Neural progenitor cell (in vitro differentiated cells): ENCODE measurements around the gene ARL3. TPM values are rescaled to one million over a fixed set of nuclear protein-coding genes. Genes with fewer than 3 reads are reported as not detected.

ENCODE experiments used
- DNase-seq: peaks from one replicate; pipeline ENCODE4 v3.0.0-alpha.2; 2016; ENCODE audit warnings: low spot score
- H2AFZ ChIP-seq: fragments of 200-600 bp; sonication (generic); replicated peaks from 2 replicates; pipeline ENCODE4 v1.6.1; 2016; ENCODE audit warnings: antibody characterized with exemption
- H3F3A ChIP-seq: fragments of 200-600 bp; sonication (generic); 2 replicates; pipeline ENCODE4 v1.6.1; 2016; ENCODE audit warnings: antibody characterized with exemption, low read depth
- H3K27ac ChIP-seq: fragments of 200-600 bp; sonication (generic); 2 replicates; pipeline ENCODE4 v1.5.1; 2016; ENCODE audit warnings: mild to moderate bottlenecking
- H3K27me3 ChIP-seq: fragments of 200-600 bp; sonication (generic); 2 replicates; pipeline ENCODE4 v1.6.1; 2016; ENCODE audit warnings: mild to moderate bottlenecking, moderate library complexity
- H3K36me3 ChIP-seq: fragments of 200-600 bp; sonication (generic); 2 replicates; pipeline ENCODE4 v1.5.1; 2016
- H3K4me1 ChIP-seq: fragments of 200-600 bp; sonication (generic); 2 replicates; pipeline ENCODE4 v1.6.1; 2016; ENCODE audit warnings: mixed run types
- H3K4me2 ChIP-seq: fragments of 200-600 bp; sonication (generic); 2 replicates; pipeline ENCODE4 v1.6.1; 2016
- H3K4me3 ChIP-seq: fragments of 200-600 bp; sonication (generic); 2 replicates; pipeline ENCODE4 v1.5.1; 2016
- H3K79me2 ChIP-seq: fragments of 200-600 bp; sonication (generic); 2 replicates; pipeline ENCODE4 v1.6.1; 2016; ENCODE audit warnings: low read depth
- H3K9ac ChIP-seq: fragments of 200-600 bp; sonication (generic); 2 replicates; pipeline ENCODE4 v1.6.1; 2016
- H3K9me3 ChIP-seq: fragments of 200-600 bp; sonication (generic); 2 replicates; pipeline ENCODE4 v1.5.1; 2016; ENCODE audit warnings: low read depth
- H4K20me1 ChIP-seq: fragments of 200-600 bp; sonication (generic); 2 replicates; pipeline ENCODE4 v1.6.1; 2016; ENCODE audit warnings: low read depth
- H3K27ac Mint-ChIP-seq: 3 replicates; pipeline ENCODE4 v1.8.0; 2021; ENCODE audit warnings: mixed read lengths
- H3K27me3 Mint-ChIP-seq: 2 replicates; pipeline ENCODE4 v1.8.0; 2022; ENCODE audit warnings: low read depth, mild to moderate bottlenecking, inconsistent platforms, moderate library complexity, mixed read lengths; ENCODE audit not compliant: insufficient read depth
- H3K36me3 Mint-ChIP-seq: 3 replicates; pipeline ENCODE4 v1.8.0; 2021; ENCODE audit warnings: mixed read lengths
- H3K4me1 Mint-ChIP-seq: 3 replicates; pipeline ENCODE4 v1.8.0; 2021; ENCODE audit warnings: mixed read lengths
- H3K4me3 Mint-ChIP-seq: 3 replicates; pipeline ENCODE4 v1.8.0; 2021; ENCODE audit warnings: mild to moderate bottlenecking, moderate library complexity, mixed read lengths
- H3K9me3 Mint-ChIP-seq: 3 replicates; pipeline ENCODE4 v1.8.0; 2020; ENCODE audit warnings: mixed read lengths
- EZH2 ChIP-seq: fragments of 200-600 bp; sonication (generic); IDR thresholded peaks from 2 replicates; pipeline ENCODE4 v1.6.1; 2017; ENCODE audit warnings: antibody characterized with exemption, mild to moderate bottlenecking, moderate library complexity
- EZH2phosphoT487 ChIP-seq: fragments of 200-600 bp; sonication (generic); IDR thresholded peaks from 2 replicates; pipeline ENCODE4 v1.6.1; 2017; ENCODE audit warnings: antibody characterized with exemption
- total RNA-seq: library from RNA; depleted of rRNA; stranded (reverse); fragments of >200 nt; gene quantifications from 2 replicates; pipeline ENCODE4 v1.2.3, GENCODE V29; 2015; ENCODE audit warnings: low replicate concordance
- TF ChIP-seq, protein P1 (sequence below): fragments of 200-600 bp; sonication (generic); IDR thresholded peaks from 2 replicates; pipeline ENCODE4 v1.5.1; 2017; ENCODE audit warnings: antibody characterized with exemption, mild to moderate bottlenecking

Gene ARL3
- total RNA-seq, 1 donor from 2014 or later, result 29.7 TPM

GRCh38 chr10:102678842-102679289 is 35.3 kb downstream of the ARL3 start:
- peak overlapping the region; percentile 95 for H3K27ac Mint-ChIP-seq
- Histone ChIP-seq H3K9ac (no peak overlapping the region), H2AFZ (peak overlapping the region; percentile 86), H4K20me1 (peaks cover 43% of the 10 kb centered on the region), H3K27ac (peak overlapping the region; percentile 77), H3K4me1 (peaks cover 57% of the 10 kb centered on the region), H3K4me3 (peak overlapping the region; percentile 22), H3F3A (peaks cover 55% of the 10 kb centered on the region), H3K27me3 (no peaks in the 10 kb centered on the region), H3K4me2 (peak overlapping the region; percentile 68), H3K9me3 (no peaks in the 10 kb centered on the region), H3K36me3 (no peaks in the 10 kb centered on the region), H3K79me2 (no peaks in the 10 kb centered on the region)
- H3K4me1 Mint-ChIP-seq, result peaks cover 79% of the 10 kb centered on the region
- H3K27me3 Mint-ChIP-seq, result no peaks in the 10 kb centered on the region
- peaks cover 17% of the 10 kb centered on the region for H3K36me3 Mint-ChIP-seq
- TF ChIP-seq, protein P1, sequence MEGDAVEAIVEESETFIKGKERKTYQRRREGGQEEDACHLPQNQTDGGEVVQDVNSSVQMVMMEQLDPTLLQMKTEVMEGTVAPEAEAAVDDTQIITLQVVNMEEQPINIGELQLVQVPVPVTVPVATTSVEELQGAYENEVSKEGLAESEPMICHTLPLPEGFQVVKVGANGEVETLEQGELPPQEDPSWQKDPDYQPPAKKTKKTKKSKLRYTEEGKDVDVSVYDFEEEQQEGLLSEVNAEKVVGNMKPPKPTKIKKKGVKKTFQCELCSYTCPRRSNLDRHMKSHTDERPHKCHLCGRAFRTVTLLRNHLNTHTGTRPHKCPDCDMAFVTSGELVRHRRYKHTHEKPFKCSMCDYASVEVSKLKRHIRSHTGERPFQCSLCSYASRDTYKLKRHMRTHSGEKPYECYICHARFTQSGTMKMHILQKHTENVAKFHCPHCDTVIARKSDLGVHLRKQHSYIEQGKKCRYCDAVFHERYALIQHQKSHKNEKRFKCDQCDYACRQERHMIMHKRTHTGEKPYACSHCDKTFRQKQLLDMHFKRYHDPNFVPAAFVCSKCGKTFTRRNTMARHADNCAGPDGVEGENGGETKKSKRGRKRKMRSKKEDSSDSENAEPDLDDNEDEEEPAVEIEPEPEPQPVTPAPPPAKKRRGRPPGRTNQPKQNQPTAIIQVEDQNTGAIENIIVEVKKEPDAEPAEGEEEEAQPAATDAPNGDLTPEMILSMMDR, result peak; percentile 82
- TF ChIP-seq EZH2, result no peak
- H3K9me3 Mint-ChIP-seq, result no peaks in the 10 kb centered on the region
- DNase-seq, result peak; percentile 92
- H3K4me3 Mint-ChIP-seq, result peak overlapping the region; percentile 67

DNA sequence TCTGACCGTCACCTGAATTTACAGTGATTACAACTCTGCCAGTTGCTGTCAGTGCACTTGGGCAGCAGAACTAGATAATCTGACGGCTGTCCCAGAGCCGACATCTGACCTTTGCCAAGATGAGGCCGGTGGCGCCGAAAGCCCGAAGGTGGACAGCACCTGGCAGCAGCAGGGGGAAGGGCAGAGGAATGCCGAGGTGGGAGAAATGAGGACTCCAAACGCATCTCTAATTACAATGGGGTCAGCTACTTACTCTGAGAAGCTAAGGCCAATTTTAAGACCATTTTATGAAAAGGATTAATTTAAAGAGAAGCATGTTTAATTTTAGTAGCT is 36.2 kb downstream of the ARL3 start:
- H3K4me1 ChIP-seq, result peaks cover 66% of the 10 kb centered on the region
- no peaks in the 10 kb centered on the region for H3K36me3 ChIP-seq
- Mint-ChIP-seq H3K36me3 (peaks cover 11% of the 10 kb centered on the region), H3K27ac (peak overlapping the region; percentile 90), H3K9me3 (no peaks in the 10 kb centered on the region), H3K4me1 (peaks cover 87% of the 10 kb centered on the region), H3K4me3 (peak overlapping the region; percentile 73), H3K27me3 (no peaks in the 10 kb centered on the region)
- H2AFZ ChIP-seq, result no peak overlapping the region
- H3F3A ChIP-seq, result peaks cover 63% of the 10 kb centered on the region
- H3K4me2 ChIP-seq, result no peak overlapping the region
- no peaks in the 10 kb centered on the region for H3K9me3 ChIP-seq
- H3K79me2 ChIP-seq, result no peaks in the 10 kb centered on the region
- H3K4me3 ChIP-seq, result no peak overlapping the region
- H3K9ac ChIP-seq, result no peak overlapping the region
- H4K20me1 ChIP-seq, result peaks cover 51% of the 10 kb centered on the region
- no peak for DNase-seq
- TF ChIP-seq EZH2phosphoT487, result no peak
- no peak for TF ChIP-seq EZH2
- TF ChIP-seq, protein P1, result no peak
- no peaks in the 10 kb centered on the region for H3K27me3 ChIP-seq
- H3K27ac ChIP-seq, result no peak overlapping the region

DNA sequence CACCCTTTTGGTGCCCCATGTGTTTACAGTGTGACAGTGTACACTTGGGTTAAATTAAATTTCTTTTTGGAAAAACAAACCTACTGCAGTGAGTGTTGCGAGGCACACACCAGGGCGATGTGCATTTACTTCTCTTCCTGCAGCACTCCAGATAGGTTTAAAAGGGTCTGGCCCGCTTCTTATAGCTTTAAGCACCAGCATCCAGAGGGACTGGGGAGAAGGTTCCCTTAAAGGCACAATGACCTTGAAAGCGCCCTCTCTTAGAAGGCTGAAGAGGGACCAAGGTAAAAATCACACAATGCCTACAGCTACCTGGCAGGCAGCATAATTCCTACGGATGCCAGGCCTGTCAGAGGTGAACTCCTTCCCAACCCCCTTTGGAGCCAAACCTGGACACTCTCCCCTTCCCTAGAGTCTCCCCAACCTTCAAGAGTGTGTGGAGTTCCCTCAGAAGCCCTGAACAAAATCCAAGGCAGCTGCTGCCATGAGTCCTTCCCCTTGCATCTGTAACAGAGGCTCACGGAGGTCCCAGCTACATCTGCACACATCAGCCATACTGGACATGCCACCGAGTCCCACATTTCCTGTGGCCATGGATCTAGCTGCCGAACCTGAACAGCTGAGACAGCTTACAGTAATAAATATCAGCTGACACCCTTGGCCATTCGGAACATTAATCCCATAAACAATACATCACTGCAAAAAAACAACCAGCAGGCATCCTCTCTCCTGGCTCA is 36.7 kb downstream of the ARL3 start:
- no peak overlapping the region for H3K9ac ChIP-seq
- DNase-seq, result no peak

More for the DNA sequence above, 36.7 kb downstream of the ARL3 start:
- no peaks in the 10 kb centered on the region for H3K27me3 Mint-ChIP-seq
- TF ChIP-seq EZH2 (no peak), EZH2phosphoT487 (no peak)
- TF ChIP-seq, protein P1, result no peak
- H3K4me1 Mint-ChIP-seq, result peaks cover 92% of the 10 kb centered on the region
- Histone ChIP-seq H3K79me2 (no peaks in the 10 kb centered on the region), H3K36me3 (no peaks in the 10 kb centered on the region), H3K4me2 (peak overlapping the region; percentile 73), H3K9me3 (no peaks in the 10 kb centered on the region), H2AFZ (no peak overlapping the region), H3K4me3 (no peak overlapping the region), H4K20me1 (peaks cover 52% of the 10 kb centered on the region), H3K27ac (no peak overlapping the region), H3K4me1 (peaks cover 66% of the 10 kb centered on the region), H3K27me3 (no peaks in the 10 kb centered on the region), H3F3A (peaks cover 67% of the 10 kb centered on the region)
- H3K4me3 Mint-ChIP-seq, result peak overlapping the region; percentile 74
- peak overlapping the region; percentile 90 for H3K27ac Mint-ChIP-seq
- peaks cover 11% of the 10 kb centered on the region for H3K36me3 Mint-ChIP-seq
- H3K9me3 Mint-ChIP-seq, result no peaks in the 10 kb centered on the region
